T-cell (primary cell): Measurements from ENCODE around the gene NR4A1. TPM values are rescaled to one million over a fixed set of nuclear protein-coding genes. Genes with fewer than 3 reads are reported as not detected.

ENCODE experiments used
- ATAC-seq, 4 experiments: fragments of 200-7000 bp in 3 of 4; fragments of 150-1000 bp in 1 of 4; cut with Tn5 transposase; replicated peaks in 1 of 4; 1 replicate in 3 of 4; 2 replicates in 1 of 4; pipeline ENCODE4 v1.10.0; 2021; ENCODE audit warnings: moderate library complexity in 3 of 4, mild to moderate bottlenecking in 2 of 4, moderate number of reproducible peaks in 1 of 4
- CTCF ChIA-PET, 2 donors: fragments of 300-600 bp; sonication (Branson Sonifier 250); formaldehyde crosslinking; loops; one replicate each; lab custom pipeline; 2022; ENCODE audit warnings: antibody characterized with exemption in 2 of 2; lab: Charles Lee
- POLR2A ChIA-PET, 2 donors: fragments of 300-600 bp; sonication (Branson Sonifier 250); formaldehyde crosslinking; loops; one replicate each; lab custom pipeline; 2022; ENCODE audit warnings: antibody characterized with exemption in 2 of 2; lab: Charles Lee
- DNase-seq, 35 experiments: peaks; one replicate each; pipeline versions ENCODE4 v3.0.0 to v3.0.0-alpha.2; 2013 to 2023
- H3K27ac ChIP-seq: one replicate; pipeline ENCODE4 v1.5.1; 2013; ENCODE audit warnings: low read length
- H3K27me3 ChIP-seq, 2 experiments: replicated peaks in 1 of 2; 1 replicate in 1 of 2; 2 replicates in 1 of 2; pipeline versions ENCODE4 v1.6.1 to v1.7.0; 2013; ENCODE audit warnings: low read length in 1 of 2, mixed read lengths in 1 of 2; ENCODE audit not compliant: control insufficient read depth in 2 of 2, insufficient read depth in 2 of 2; ENCODE audit errors: extremely low read depth in 1 of 2
- H3K36me3 ChIP-seq, 2 donors: 1 replicate in 1 of 2; 2 replicates in 1 of 2; pipeline versions ENCODE4 v1.6.1 to v1.7.0; 2013; ENCODE audit warnings: low read length in 1 of 2; ENCODE audit not compliant: control insufficient read depth in 2 of 2, insufficient read depth in 1 of 2; ENCODE audit errors: extremely low read depth in 1 of 2
- H3K4me1 ChIP-seq, 2 experiments: 1 replicate in 1 of 2; 2 replicates in 1 of 2; pipeline versions ENCODE4 v1.6.1 to v1.7.0; 2013; ENCODE audit warnings: low read length in 2 of 2, mixed read lengths in 1 of 2; ENCODE audit not compliant: insufficient read depth in 2 of 2, control insufficient read depth in 1 of 2; ENCODE audit errors: extremely low read depth in 1 of 2
- H3K4me3 ChIP-seq, 2 donors: 1 replicate in 1 of 2; 2 replicates in 1 of 2; pipeline versions ENCODE4 v1.5.1 to v1.7.0; 2013; ENCODE audit warnings: mild to moderate bottlenecking in 2 of 2, low read length in 1 of 2, moderate library complexity in 1 of 2; ENCODE audit not compliant: control insufficient read depth in 1 of 2; ENCODE audit errors: extremely low read depth in 1 of 2
- H3K9me3 ChIP-seq: 2 replicates; pipeline ENCODE4 v1.7.0; 2013
- H3K27ac Mint-ChIP-seq, 2 donors: one replicate each; pipeline ENCODE4 v1.8.0; 2020 to 2021; ENCODE audit warnings: mild to moderate bottlenecking in 2 of 2, mixed read lengths in 2 of 2
- H3K27me3 Mint-ChIP-seq, 2 donors: one replicate each; pipeline ENCODE4 v1.8.0; 2021 to 2022; ENCODE audit warnings: mixed read lengths in 2 of 2
- H3K36me3 Mint-ChIP-seq: one replicate; pipeline ENCODE4 v1.8.0; 2021; ENCODE audit warnings: mixed read lengths
- H3K4me1 Mint-ChIP-seq, 3 donors: one replicate each; pipeline ENCODE4 v1.8.0; 2020 to 2022; ENCODE audit warnings: mixed read lengths in 3 of 3, mild to moderate bottlenecking in 1 of 3
- H3K4me3 Mint-ChIP-seq, 3 donors: one replicate each; pipeline ENCODE4 v1.8.0; 2020 to 2022; ENCODE audit warnings: mild to moderate bottlenecking in 3 of 3, mixed read lengths in 3 of 3, moderate library complexity in 3 of 3
- H3K9me3 Mint-ChIP-seq, 3 donors: one replicate each; pipeline ENCODE4 v1.8.0; 2020 to 2022; ENCODE audit warnings: mixed read lengths in 3 of 3
- WGBS: methylation state at CpG from one replicate; pipeline ENCODE4 v1.1.5; 2013; ENCODE audit warnings: missing lambda C conversion rate; ENCODE audit not compliant: insufficient coverage; 5-methylcytosine and 5-hydroxymethylcytosine counted together
- total RNA-seq, 35 experiments: library from RNA in 6 of 35; stranded (reverse) in 6 of 35; fragments of 120-200 nt in 1 of 35; gene quantifications; one replicate each; pipeline versions ENCODE4 v1.2.1 to v1.2.4 and lab custom pipeline; 2013 to 2026

Gene NR4A1
- total RNA-seq, 5 donors from 2014 or later (not counting 1 experiment from before 2014, with no cell fraction given): 5.9 to 103 (median 7.3) TPM

- H3K9me3 ChIP-seq: no peaks in the 10 kb centered on the region
- DNase-seq (peak; percentile 76 to 93 (median 81)), ATAC-seq (peak; percentile 92 to 97 (median 96))
- H3K4me3 ChIP-seq: peak within 1 kb of the TSS; percentile 93 to 99
- H3K27me3 ChIP-seq: no peaks in the 10 kb centered on the region
- H3K4me1 Mint-ChIP-seq: peaks cover 42 to 47% (median 46%) of the 10 kb centered on the region in 3 donors
- H3K36me3 ChIP-seq: peaks cover 0 to 20% of the 10 kb centered on the region in 2 donors
- ChIA-PET POLR2A (interaction anchor here (0.6 to 1.4 kb wide), 4 partner anchors 37 to 365 kb away, joined by 3 to 8 read pairs (median 4); partner anchors contain the start of gene TAMALIN (in 1 of the 2)), CTCF (interaction anchor here (0.6 to 8.7 kb wide), 16 partner anchors 15 to 1609 kb away, joined by 3 to 116 read pairs (median 4); partner anchors contain the start of genes EIF4B (in 1 of the 2) and NR4A1 (in 1 of the 2))
- no peaks in the 10 kb centered on the region for H3K9me3 Mint-ChIP-seq
- H3K27ac ChIP-seq: peak within 1 kb of the TSS; percentile 91
- H3K4me1 ChIP-seq: peaks cover 20 to 38% of the 10 kb centered on the region in 2 experiments
- H3K27me3 Mint-ChIP-seq: peaks cover 0 to 7% of the 10 kb centered on the region in 2 donors
- peak within 1 kb of the TSS; percentile 91 to 98 (median 98) for H3K4me3 Mint-ChIP-seq
- H3K36me3 Mint-ChIP-seq: peaks cover 13% of the 10 kb centered on the region
- H3K27ac Mint-ChIP-seq: peak within 1 kb of the TSS; percentile 98 to 99
- WGBS: 1% methylated on average over 56 of the region's 60 CpGs
Observed at GRCh38 chr12:52069327-52070184, 18.3 kb downstream of the NR4A1 start, which contains the start of gene ATG101. Gene ATG101, plus strand, starts transcription at chr12:52069978. Its CDS starts 3,673 bp downstream, at chr12:52073651.

DNA sequence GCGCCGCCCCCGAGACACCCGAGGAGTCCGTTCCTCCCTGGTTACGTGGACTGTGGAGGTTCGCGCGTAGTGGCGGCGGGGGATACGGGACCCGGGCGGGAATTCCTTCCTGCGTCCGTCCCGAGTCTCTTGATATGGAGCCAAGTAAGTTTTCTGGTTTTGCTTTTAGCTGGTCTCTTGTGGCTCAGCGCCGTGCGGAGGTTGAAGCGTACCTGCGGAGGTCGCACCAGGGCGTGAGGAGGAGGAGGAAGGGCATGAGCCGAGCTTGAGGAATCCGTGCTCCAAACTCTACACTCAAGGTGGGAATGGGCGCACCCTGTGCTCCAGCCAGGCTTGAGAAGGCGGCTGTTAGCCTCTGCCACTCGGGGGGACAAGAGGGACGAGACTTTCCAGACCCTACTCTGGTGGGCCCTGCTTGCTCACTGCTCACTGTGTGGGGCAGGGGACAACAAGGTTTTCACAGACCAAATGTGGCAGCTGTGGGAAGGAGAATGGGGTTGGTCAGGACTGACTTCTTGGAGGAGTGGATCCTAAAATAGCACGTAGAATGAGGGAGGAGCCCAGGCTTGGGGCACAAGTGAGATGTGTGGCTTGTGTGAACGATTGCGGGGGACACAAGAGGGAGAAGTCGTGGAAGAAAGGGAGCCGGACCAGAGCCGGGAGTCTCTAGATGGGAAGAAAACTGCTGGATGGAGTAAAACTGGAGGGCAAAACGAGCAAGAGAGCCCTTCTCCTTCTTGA lies 19.1 kb downstream of the NR4A1 start:
- peak overlapping the region; percentile 76 to 99 for H3K27ac Mint-ChIP-seq

DNA sequence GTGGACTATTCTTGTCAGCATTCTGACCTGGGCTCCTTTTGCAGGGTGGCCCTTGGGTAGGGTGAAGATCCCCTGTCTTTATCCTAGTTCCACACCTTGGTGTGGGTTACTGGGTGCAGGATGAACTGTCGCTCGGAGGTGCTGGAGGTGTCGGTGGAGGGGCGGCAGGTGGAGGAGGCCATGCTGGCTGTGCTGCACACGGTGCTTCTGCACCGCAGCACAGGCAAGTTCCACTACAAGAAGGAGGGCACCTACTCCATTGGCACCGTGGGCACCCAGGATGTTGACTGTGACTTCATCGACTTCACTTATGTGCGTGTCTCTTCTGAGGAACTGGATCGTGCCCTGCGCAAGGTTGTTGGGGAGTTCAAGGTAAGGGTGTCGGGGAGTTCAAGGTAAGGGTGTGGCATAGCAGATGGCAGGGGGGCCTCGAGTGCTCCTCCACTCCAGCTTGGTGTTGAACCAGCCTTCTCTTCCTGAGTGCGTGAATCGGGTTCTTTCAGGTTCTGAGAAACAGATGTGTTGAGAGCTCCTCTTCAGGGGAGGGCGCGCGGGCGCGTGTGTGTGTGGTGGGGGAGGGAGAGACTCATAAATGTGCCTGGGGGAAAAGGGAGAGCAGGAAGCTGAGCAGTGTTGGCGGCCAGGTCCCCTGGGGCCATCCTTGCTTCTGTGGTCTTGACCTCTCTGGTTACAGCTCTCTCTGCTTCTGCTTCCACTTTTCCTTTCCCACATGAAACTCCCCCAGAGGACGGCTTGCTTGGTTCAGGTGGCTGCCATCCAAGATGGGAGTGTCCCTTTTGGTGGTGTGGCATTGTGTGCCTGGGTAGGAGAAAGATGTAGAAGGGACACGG lies 22.5 kb downstream of the NR4A1 start:
- CTCF ChIA-PET: interaction anchor here in 1 of 2 donors (5.7 to 8.7 kb wide), 2 partner anchors 41 to 49 kb away, joined by 37 to 116 read pairs; no protein-coding TSS in a partner anchor
- Histone ChIP-seq H3K27me3 (no peaks in the 10 kb centered on the region), H3K4me1 (peaks cover 20 to 38% of the 10 kb centered on the region in 2 experiments), H3K9me3 (no peaks in the 10 kb centered on the region), H3K4me3 (no peak overlapping the region), H3K27ac (no peak overlapping the region), H3K36me3 (peaks cover 10 to 56% of the 10 kb centered on the region in 2 donors)
- Mint-ChIP-seq H3K27me3 (no peaks in the 10 kb centered on the region), H3K27ac (peak overlapping the region; percentile 50 to 58), H3K4me3 (peak overlapping the region in 1 of 3 donors; percentile 36), H3K36me3 (peaks cover 34% of the 10 kb centered on the region), H3K4me1 (peaks cover 46 to 54% (median 47%) of the 10 kb centered on the region in 3 donors), H3K9me3 (no peaks in the 10 kb centered on the region)
- WGBS: 74% methylated on average over 18 of the region's 23 CpGs
- no peak for ATAC-seq
- peak in 2 of 35 experiments; percentile 15 to 19 for DNase-seq
- POLR2A ChIA-PET: interaction anchor here in 1 of 2 donors (0.5 kb wide), 1 partner anchor 49 kb away, joined by 3 read pairs; no protein-coding TSS in a partner anchor

More for the DNA sequence above, 19.1 kb downstream of the NR4A1 start:
- H3K9me3 ChIP-seq: no peaks in the 10 kb centered on the region
- peaks cover 44 to 52% (median 46%) of the 10 kb centered on the region in 3 donors for H3K4me1 Mint-ChIP-seq
- H3K4me1 ChIP-seq: peaks cover 20 to 38% of the 10 kb centered on the region in 2 experiments
- H3K4me3 Mint-ChIP-seq: peak overlapping the region; percentile 91 to 98 (median 98)
- no peaks in the 10 kb centered on the region for H3K27me3 ChIP-seq
- ATAC-seq (peak in 1 of 4 experiments; percentile 39), DNase-seq (peak in 1 of 35 experiments; percentile 11)
- peaks cover 13% of the 10 kb centered on the region for H3K36me3 Mint-ChIP-seq
- H3K4me3 ChIP-seq: peak overlapping the region; percentile 93 to 99
- 11% methylated on average over 25 of the region's 37 CpGs for WGBS
- ChIA-PET CTCF (interaction anchor here (0.6 to 8.7 kb wide), 12 partner anchors 11 to 936 kb away, joined by 3 to 116 read pairs (median 4); partner anchors contain the start of genes EIF4B (in 1 of the 2) and NR4A1 (in 1 of the 2)), POLR2A (interaction anchor here in 1 of 2 donors (1.3 to 1.4 kb wide), 2 partner anchors 38 to 45 kb away, joined by 3 to 6 read pairs; no protein-coding TSS in a partner anchor)
- peak overlapping the region; percentile 91 for H3K27ac ChIP-seq
- peaks cover 0 to 27% of the 10 kb centered on the region in 2 donors for H3K36me3 ChIP-seq
- peaks cover 0 to under 1% of the 10 kb centered on the region in 2 donors for H3K27me3 Mint-ChIP-seq
- no peaks in the 10 kb centered on the region for H3K9me3 Mint-ChIP-seq

DNA sequence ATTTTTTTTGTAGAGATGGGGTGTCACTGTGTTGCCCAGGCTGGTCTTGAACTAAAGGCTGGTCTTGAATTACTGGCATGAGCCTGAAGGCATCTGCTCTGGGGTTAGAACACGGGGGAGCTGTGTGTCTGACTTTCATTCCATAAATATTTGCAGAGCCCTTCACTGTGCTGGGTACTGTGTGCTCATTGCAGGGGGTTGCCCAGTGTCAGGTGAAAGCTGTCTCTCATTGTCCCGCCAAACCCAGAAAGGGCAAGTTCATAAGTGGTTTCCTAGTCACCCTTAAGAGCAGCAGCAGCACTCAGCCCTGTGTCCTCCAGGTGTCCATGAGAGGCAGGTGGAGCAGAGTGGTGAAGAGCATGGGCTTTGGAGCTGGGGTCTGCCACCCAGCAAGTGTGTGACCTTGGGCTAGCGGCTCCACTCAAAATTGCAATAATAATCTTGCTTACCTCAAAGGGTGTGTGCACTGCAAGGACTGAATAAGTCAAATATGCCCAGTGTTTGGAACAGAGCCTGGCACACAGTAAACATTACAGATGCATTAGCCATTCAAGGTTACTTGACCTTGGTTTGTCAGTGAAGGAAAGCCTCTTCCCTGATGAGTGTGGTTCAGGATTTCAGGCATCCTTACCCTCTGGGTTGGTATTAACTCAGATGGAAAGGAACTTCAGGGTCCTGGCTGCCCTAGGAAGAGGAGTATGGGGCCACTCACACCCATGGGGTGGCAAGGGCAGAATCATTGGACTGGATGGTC lies 23.9 kb downstream of the NR4A1 start:
- Histone ChIP-seq H3K27ac (no peak overlapping the region), H3K4me1 (peaks cover 17 to 30% of the 10 kb centered on the region in 2 experiments), H3K27me3 (no peaks in the 10 kb centered on the region), H3K4me3 (no peak overlapping the region), H3K36me3 (peaks cover 16 to 60% of the 10 kb centered on the region in 2 donors), H3K9me3 (no peaks in the 10 kb centered on the region)
- peaks cover 38 to 44% (median 39%) of the 10 kb centered on the region in 3 donors for H3K4me1 Mint-ChIP-seq
- no peaks in the 10 kb centered on the region for H3K27me3 Mint-ChIP-seq
- CTCF ChIA-PET: interaction anchor here in 1 of 2 donors (0.6 kb wide), 1 partner anchor 49 kb away, joined by 3 read pairs; no protein-coding TSS in a partner anchor
- DNase-seq (no peak), ATAC-seq (no peak)
- no peaks in the 10 kb centered on the region for H3K9me3 Mint-ChIP-seq
- no peak overlapping the region for H3K4me3 Mint-ChIP-seq
- 100% methylated on average over 2 of the region's 3 CpGs for WGBS
- POLR2A ChIA-PET: no interaction called here
- H3K36me3 Mint-ChIP-seq: peaks cover 38% of the 10 kb centered on the region
- no peak overlapping the region for H3K27ac Mint-ChIP-seq

DNA sequence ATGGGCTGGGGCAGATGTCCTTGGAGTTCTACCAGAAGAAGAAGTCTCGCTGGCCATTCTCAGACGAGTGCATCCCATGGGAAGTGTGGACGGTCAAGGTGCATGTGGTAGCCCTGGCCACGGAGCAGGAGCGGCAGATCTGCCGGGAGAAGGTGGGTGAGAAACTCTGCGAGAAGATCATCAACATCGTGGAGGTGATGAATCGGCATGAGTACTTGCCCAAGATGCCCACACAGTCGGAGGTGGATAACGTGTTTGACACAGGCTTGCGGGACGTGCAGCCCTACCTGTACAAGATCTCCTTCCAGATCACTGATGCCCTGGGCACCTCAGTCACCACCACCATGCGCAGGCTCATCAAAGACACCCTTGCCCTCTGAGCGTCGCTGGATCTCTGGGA lies 25.6 kb downstream of the NR4A1 start:
- ATAC-seq: no peak
- H3K9me3 Mint-ChIP-seq: no peaks in the 10 kb centered on the region
- Histone ChIP-seq H3K27me3 (no peaks in the 10 kb centered on the region), H3K9me3 (no peaks in the 10 kb centered on the region), H3K27ac (no peak overlapping the region), H3K4me1 (peaks cover 10 to 27% of the 10 kb centered on the region in 2 experiments), H3K4me3 (no peak overlapping the region), H3K36me3 (peaks cover 17 to 60% of the 10 kb centered on the region in 2 donors)
- no peaks in the 10 kb centered on the region for H3K27me3 Mint-ChIP-seq
- H3K27ac Mint-ChIP-seq: no peak overlapping the region
- CTCF ChIA-PET: no interaction called here
- no peak overlapping the region for H3K4me3 Mint-ChIP-seq
- H3K36me3 Mint-ChIP-seq: peaks cover 38% of the 10 kb centered on the region
- DNase-seq: no peak
- peaks cover 27 to 33% (median 28%) of the 10 kb centered on the region in 3 donors for H3K4me1 Mint-ChIP-seq
- WGBS: 96% methylated on average over 13 of the region's 16 CpGs
- POLR2A ChIA-PET: interaction anchor here in 1 of 2 donors (0.5 kb wide), 1 partner anchor 10 kb away, joined by 5 read pairs; no protein-coding TSS in a partner anchor
